Thyroid gland (tissue), 4 donors: Measurements from ENCODE around the gene WNT9B. TPM values are rescaled to one million over a fixed set of nuclear protein-coding genes. Genes with fewer than 3 reads are reported as not detected.

Experiments
- DNase-seq, 2 donors: peaks; one replicate each; pipeline ENCODE4 v3.0.0-alpha.2; 2019
- H3K27ac ChIP-seq, 3 donors: fragments of 200-600 bp; sonication (generic); 1 replicate in 2 of 3; 2 replicates in 1 of 3; pipeline ENCODE4 v1.5.1; 2016 to 2019; ENCODE audit warnings: mild to moderate bottlenecking in 1 of 3, moderate library complexity in 1 of 3
- H3K27me3 ChIP-seq: fragments of 200-600 bp; sonication (generic); one replicate; pipeline ENCODE4 v1.5.1; 2019
- H3K36me3 ChIP-seq, 2 donors: fragments of 200-600 bp; sonication (generic); one replicate each; pipeline ENCODE4 v1.5.1; 2016 to 2019
- H3K4me1 ChIP-seq, 2 donors: fragments of 200-600 bp; sonication (generic); one replicate each; pipeline ENCODE4 v1.5.1; 2017 to 2019
- H3K4me3 ChIP-seq, 3 donors: fragments of 200-600 bp; sonication (generic); replicated peaks in 1 of 3; 1 replicate in 2 of 3; 2 replicates in 1 of 3; pipeline ENCODE4 v1.5.1; 2016; ENCODE audit warnings: mild to moderate bottlenecking in 1 of 3
- H3K9me3 ChIP-seq: fragments of 200-600 bp; sonication (generic); one replicate; pipeline ENCODE4 v1.5.1; 2017
- CTCF ChIP-seq, 6 experiments: fragments of 200-600 bp in 3 of 6; fragments of 450-650 bp in 3 of 6; sonication (generic) in 3 of 6; IDR thresholded peaks; one replicate each; pipeline ENCODE4 v1.5.1; 2016 to 2019; ENCODE audit warnings: antibody characterized with exemption in 6 of 6, mild to moderate bottlenecking in 2 of 6, inconsistent platforms in 1 of 6, moderate library complexity in 1 of 6
- POLR2A ChIP-seq, 2 donors: fragments of 450-650 bp; IDR thresholded peaks; one replicate each; pipeline ENCODE4 v1.6.1; 2017; ENCODE audit warnings: antibody characterized with exemption in 2 of 2, mild to moderate bottlenecking in 2 of 2, moderate library complexity in 1 of 2
- WGBS, 2 donors: methylation state at CpG; one replicate each; pipeline ENCODE4 v1.1.5; 2017; 5-methylcytosine and 5-hydroxymethylcytosine counted together
- intact Hi-C: fragments of 100-400 bp; cut with DNase I; formaldehyde crosslinking; loops from one replicate; pipeline ENCODE4 v1.15.1; 2023
- total RNA-seq, 4 donors: library from RNA; depleted of rRNA; stranded (reverse); fragments of >200 nt; gene quantifications; one replicate each; pipeline ENCODE4 v1.2.3, GENCODE V29; 2016

The WNT9B gene
- total RNA-seq, 4 donors from 2014 or later = 1.2 TPM; not detected in 3

GRCh38 chr17:46881015-46881414 lies 29.6 kb downstream of the WNT9B start:
- Histone ChIP-seq H3K27ac (no peak overlapping the region), H3K36me3 (no peaks in the 10 kb centered on the region), H3K4me3 (no peak overlapping the region), H3K27me3 (no peaks in the 10 kb centered on the region), H3K4me1 (no peaks in the 10 kb centered on the region), H3K9me3 (no peaks in the 10 kb centered on the region)
- DNase-seq = no peak
- WGBS, 2 donors = 74 to 83% methylated on average over 5 of the region's 5 CpGs
- no peak for TF ChIP-seq CTCF (IDR thresholded peaks at IDR 0.05)
- no peak for TF ChIP-seq POLR2A (IDR thresholded peaks at IDR 0.05)
- intact Hi-C loops = no loop called here

GRCh38 chr17:46882666-46883065 lies 31.3 kb downstream of the WNT9B start:
- H3K36me3 ChIP-seq = no peaks in the 10 kb centered on the region
- intact Hi-C loops = no loop called here
- no peak for DNase-seq
- no peak overlapping the region for H3K4me3 ChIP-seq
- no peaks in the 10 kb centered on the region for H3K4me1 ChIP-seq
- no peaks in the 10 kb centered on the region for H3K27me3 ChIP-seq
- no peaks in the 10 kb centered on the region for H3K9me3 ChIP-seq
- WGBS, 2 donors = 80 to 93% methylated on average over 8 of the region's 8 CpGs
- H3K27ac ChIP-seq = no peak overlapping the region
- TF ChIP-seq CTCF (IDR thresholded peaks at IDR 0.05) (no peak), POLR2A (IDR thresholded peaks at IDR 0.05) (no peak)

GRCh38 chr17:46883871-46884520 lies 32.6 kb downstream of the WNT9B start:
- Histone ChIP-seq H3K4me1 (no peaks in the 10 kb centered on the region), H3K36me3 (no peaks in the 10 kb centered on the region), H3K27ac (no peak overlapping the region), H3K27me3 (no peaks in the 10 kb centered on the region), H3K9me3 (no peaks in the 10 kb centered on the region), H3K4me3 (no peak overlapping the region)
- 22 to 27% methylated on average over 13 to 14 of the region's 19 CpGs for WGBS, 2 donors
- TF ChIP-seq POLR2A (IDR thresholded peaks at IDR 0.05) (no peak), CTCF (IDR thresholded peaks at IDR 0.05) (no peak)
- intact Hi-C loops = no loop called here
- no peak for DNase-seq

- intact Hi-C loops = no loop called here
- TF ChIP-seq CTCF (IDR thresholded peaks at IDR 0.05) = no peak
- TF ChIP-seq POLR2A (IDR thresholded peaks at IDR 0.05) = no peak
- Histone ChIP-seq H3K27me3 (no peaks in the 10 kb centered on the region), H3K27ac (no peak overlapping the region), H3K9me3 (no peaks in the 10 kb centered on the region), H3K4me1 (no peaks in the 10 kb centered on the region), H3K36me3 (no peaks in the 10 kb centered on the region), H3K4me3 (no peak overlapping the region)
- DNase-seq = no peak
- WGBS, 2 donors = 64 to 72% methylated on average over 6 to 7 of the region's 7 CpGs
Observed at GRCh38 chr17:46884552-46884951, 33.2 kb downstream of the WNT9B start.

- DNase-seq = no peak
- no peaks in the 10 kb centered on the region for H3K27me3 ChIP-seq
Observed at GRCh38 chr17:46885415-46886309, 34.3 kb downstream of the WNT9B start.

More at GRCh38 chr17:46885415-46886309, 34.3 kb downstream of the WNT9B start:
- Histone ChIP-seq H3K9me3 (no peaks in the 10 kb centered on the region), H3K27ac (no peak overlapping the region), H3K36me3 (no peaks in the 10 kb centered on the region), H3K4me3 (no peak overlapping the region), H3K4me1 (no peaks in the 10 kb centered on the region)
- intact Hi-C loops = no loop called here
- WGBS, 2 donors = 75 to 81% methylated on average over 10 of the region's 10 CpGs
- TF ChIP-seq CTCF (IDR thresholded peaks at IDR 0.05) (no peak), POLR2A (IDR thresholded peaks at IDR 0.05) (no peak)
